Measurements from ENCODE around the gene THTPA. TPM values are rescaled to one million over a fixed set of nuclear protein-coding genes. Genes with fewer than 3 reads are reported as not detected.
A peak's percentile ranks its signal among the peaks of the same experiment; 100 is the strongest.

The THTPA gene
- total RNA-seq, 1 donor from 2014 or later = 7.7 TPM

DNA sequence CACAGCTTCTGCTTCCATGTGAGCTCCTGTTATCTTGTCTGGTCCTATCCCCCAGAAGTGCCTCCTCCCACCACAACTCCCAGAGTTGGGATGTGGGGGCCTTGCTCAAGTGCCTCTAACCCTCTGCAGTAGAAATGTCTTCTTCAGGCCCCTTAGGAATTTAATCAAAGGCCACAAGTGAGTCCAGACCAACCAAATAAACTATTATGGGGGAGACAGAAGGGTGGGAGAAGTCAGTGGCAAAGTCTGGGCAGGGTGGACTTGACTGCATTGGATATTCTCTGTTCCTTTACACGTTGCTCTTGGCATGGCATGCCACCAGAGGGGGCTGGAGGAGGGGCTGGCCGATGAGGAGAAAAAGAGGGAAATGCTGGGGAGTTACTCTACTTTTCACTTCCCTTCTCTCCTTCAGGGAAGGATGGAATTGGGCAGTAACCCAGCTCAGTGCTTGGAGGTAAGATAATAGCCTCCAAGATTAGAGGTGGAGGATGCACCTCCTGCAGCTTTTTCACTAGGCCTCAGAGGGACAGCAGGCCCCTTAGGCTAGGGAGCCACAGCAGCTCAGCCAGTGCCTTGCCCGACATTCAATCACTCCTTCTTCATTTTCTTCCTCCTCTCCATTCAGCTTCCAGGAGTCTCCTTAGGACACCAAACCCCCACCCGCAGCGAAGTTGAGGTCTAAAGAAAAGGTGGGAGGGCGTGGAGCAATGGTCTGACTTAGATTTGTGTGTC is 12.7 kb downstream of the THTPA start:
- peak; percentile 65 for DNase-seq (ENCODE audit: low spot score)
- H3K4me2 ChIP-seq = peak overlapping the region; percentile 86

DNA sequence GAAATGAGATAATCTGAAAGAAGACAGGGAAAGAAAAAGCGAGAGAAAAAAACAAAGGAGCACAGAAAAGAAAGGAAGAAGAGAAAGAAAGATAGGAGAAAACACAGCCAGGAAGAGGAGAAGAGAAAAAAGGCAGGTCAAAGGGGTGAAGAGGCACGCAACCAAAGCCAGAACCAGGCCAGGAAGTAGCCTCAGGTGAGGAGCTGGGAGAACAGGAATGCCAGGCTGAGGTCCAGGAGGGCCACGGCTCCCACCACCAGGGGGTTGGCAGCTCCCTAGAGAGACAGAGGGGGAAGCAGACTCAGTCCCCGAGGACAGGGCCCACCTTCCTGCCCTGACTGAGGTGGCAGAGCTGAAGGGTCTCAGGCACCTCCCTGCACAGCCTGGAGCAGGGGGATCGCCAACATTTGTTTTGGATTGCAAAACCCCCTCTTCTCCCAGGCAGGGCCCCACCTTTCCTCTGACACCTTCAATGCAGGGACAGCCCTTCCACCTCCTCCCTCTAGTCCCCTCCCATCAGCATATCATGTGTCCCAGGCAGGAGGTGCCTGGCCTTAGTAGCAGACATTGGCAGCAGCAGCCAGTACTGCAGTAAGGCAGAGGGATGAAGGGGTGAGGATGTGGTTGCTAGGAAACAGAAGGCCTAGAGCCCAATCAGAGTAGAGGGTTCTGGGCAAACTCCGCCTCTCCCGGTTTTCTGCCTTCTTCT is 13.5 kb downstream of the THTPA start:
- peak; percentile 69 for DNase-seq (ENCODE audit: low spot score)
- Histone ChIP-seq H3K9ac (no peak overlapping the region), H3K9me3 (ENCODE audit: low read depth) (no peaks in the 10 kb centered on the region), H4K20me1 (ENCODE audit: low read depth) (peaks cover 3% of the 10 kb centered on the region), H3K36me3 (no peaks in the 10 kb centered on the region), H2AFZ (replicated peaks) (no peak overlapping the region), H3K27ac (no peak overlapping the region), H3K4me3 (no peak overlapping the region), H3K27me3 (peaks cover 4% of the 10 kb centered on the region), H3K79me2 (ENCODE audit: low read depth) (peaks cover 10% of the 10 kb centered on the region), H3F3A (ENCODE audit: low read depth) (peaks cover 27% of the 10 kb centered on the region), H3K4me1 (peaks cover 29% of the 10 kb centered on the region), H3K4me2 (peak overlapping the region; percentile 86)
- Mint-ChIP-seq H3K9me3 (no peaks in the 10 kb centered on the region), H3K4me1 (peaks cover 50% of the 10 kb centered on the region), H3K36me3 (no peaks in the 10 kb centered on the region), H3K27me3 (ENCODE audit: insufficient read depth, low read depth) (peaks cover 12% of the 10 kb centered on the region), H3K4me3 (peak overlapping the region; percentile 14), H3K27ac (no peak overlapping the region)
- TF ChIP-seq EZH2phosphoT487 (IDR thresholded peaks at IDR 0.05) (no peak), EZH2 (IDR thresholded peaks at IDR 0.05) (no peak)
- TF ChIP-seq, protein P1, sequence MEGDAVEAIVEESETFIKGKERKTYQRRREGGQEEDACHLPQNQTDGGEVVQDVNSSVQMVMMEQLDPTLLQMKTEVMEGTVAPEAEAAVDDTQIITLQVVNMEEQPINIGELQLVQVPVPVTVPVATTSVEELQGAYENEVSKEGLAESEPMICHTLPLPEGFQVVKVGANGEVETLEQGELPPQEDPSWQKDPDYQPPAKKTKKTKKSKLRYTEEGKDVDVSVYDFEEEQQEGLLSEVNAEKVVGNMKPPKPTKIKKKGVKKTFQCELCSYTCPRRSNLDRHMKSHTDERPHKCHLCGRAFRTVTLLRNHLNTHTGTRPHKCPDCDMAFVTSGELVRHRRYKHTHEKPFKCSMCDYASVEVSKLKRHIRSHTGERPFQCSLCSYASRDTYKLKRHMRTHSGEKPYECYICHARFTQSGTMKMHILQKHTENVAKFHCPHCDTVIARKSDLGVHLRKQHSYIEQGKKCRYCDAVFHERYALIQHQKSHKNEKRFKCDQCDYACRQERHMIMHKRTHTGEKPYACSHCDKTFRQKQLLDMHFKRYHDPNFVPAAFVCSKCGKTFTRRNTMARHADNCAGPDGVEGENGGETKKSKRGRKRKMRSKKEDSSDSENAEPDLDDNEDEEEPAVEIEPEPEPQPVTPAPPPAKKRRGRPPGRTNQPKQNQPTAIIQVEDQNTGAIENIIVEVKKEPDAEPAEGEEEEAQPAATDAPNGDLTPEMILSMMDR (IDR thresholded peaks at IDR 0.05) = no peak

More for the DNA sequence above, 12.7 kb downstream of the THTPA start:
- H3K36me3 ChIP-seq = no peaks in the 10 kb centered on the region
- H3F3A ChIP-seq (ENCODE audit: low read depth) = peaks cover 27% of the 10 kb centered on the region
- no peaks in the 10 kb centered on the region for H3K9me3 Mint-ChIP-seq
- H3K4me3 Mint-ChIP-seq = peak overlapping the region; percentile 90
- H3K27ac ChIP-seq = no peak overlapping the region
- H3K9ac ChIP-seq = no peak overlapping the region
- H3K27me3 Mint-ChIP-seq (ENCODE audit: insufficient read depth, low read depth) = peaks cover 12% of the 10 kb centered on the region
- no peak overlapping the region for H3K4me3 ChIP-seq
- H3K27me3 ChIP-seq = no peaks in the 10 kb centered on the region
- H3K4me1 ChIP-seq = peaks cover 29% of the 10 kb centered on the region
- no peaks in the 10 kb centered on the region for H3K9me3 ChIP-seq (ENCODE audit: low read depth)
- H3K36me3 Mint-ChIP-seq = no peaks in the 10 kb centered on the region
- H3K27ac Mint-ChIP-seq = peak overlapping the region; percentile 20
- peaks cover 49% of the 10 kb centered on the region for H3K4me1 Mint-ChIP-seq
- TF ChIP-seq, protein P1 (IDR thresholded peaks at IDR 0.05) = peak; percentile 68
- TF ChIP-seq EZH2phosphoT487 (IDR thresholded peaks at IDR 0.05) = no peak
- H2AFZ ChIP-seq (replicated peaks) = no peak overlapping the region
- peaks cover 10% of the 10 kb centered on the region for H3K79me2 ChIP-seq (ENCODE audit: low read depth)
- H4K20me1 ChIP-seq (ENCODE audit: low read depth) = peaks cover 3% of the 10 kb centered on the region

DNA sequence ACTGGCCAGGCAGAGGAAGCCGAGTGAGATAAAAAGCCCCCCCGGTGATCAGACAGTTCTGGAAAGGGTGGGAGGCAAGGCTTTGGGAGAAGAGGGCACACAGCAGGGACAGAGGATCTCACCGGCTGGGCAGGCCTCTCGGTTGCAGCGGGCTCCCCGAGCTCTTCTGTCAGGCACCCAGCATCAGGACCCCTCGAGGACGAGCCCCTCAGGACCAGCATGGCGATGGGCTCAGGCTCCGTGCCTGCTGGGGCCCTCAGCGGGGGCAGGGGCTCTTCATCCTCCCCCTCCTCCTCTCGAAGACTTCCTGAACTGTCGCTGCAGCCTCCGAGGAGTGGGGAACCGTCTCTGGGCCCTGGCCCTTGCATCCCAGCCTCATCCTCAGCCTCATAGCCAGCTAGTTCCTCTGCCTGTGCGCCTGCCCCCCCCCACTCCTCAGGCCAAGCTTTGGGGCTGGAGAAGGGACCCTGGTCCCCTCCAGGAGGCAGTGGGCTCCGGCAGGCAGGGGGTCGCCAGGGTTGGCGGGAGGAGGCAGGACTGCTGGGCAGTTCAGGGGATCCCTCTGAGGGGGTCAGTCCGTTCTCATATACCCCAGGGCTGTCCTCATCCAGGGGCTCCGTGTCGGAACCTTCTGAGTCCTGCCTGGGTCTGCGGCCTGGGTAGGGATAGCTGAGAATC is 14.9 kb downstream of the THTPA start:
- Histone ChIP-seq H3K9ac (no peak overlapping the region), H3K4me3 (no peak overlapping the region), H3K9me3 (ENCODE audit: low read depth) (no peaks in the 10 kb centered on the region), H4K20me1 (ENCODE audit: low read depth) (peaks cover 13% of the 10 kb centered on the region), H3K36me3 (no peaks in the 10 kb centered on the region), H3K4me1 (peaks cover 29% of the 10 kb centered on the region), H3F3A (ENCODE audit: low read depth) (peaks cover 34% of the 10 kb centered on the region), H3K79me2 (ENCODE audit: low read depth) (peaks cover 8% of the 10 kb centered on the region), H2AFZ (replicated peaks) (no peak overlapping the region), H3K27me3 (peaks cover 17% of the 10 kb centered on the region), H3K4me2 (no peak overlapping the region), H3K27ac (no peak overlapping the region)
- H3K4me1 Mint-ChIP-seq = peaks cover 53% of the 10 kb centered on the region
- peaks cover 16% of the 10 kb centered on the region for H3K27me3 Mint-ChIP-seq (ENCODE audit: insufficient read depth, low read depth)
- H3K4me3 Mint-ChIP-seq = no peak overlapping the region
- peaks cover 3% of the 10 kb centered on the region for H3K36me3 Mint-ChIP-seq
- H3K27ac Mint-ChIP-seq = no peak overlapping the region
- no peaks in the 10 kb centered on the region for H3K9me3 Mint-ChIP-seq
- TF ChIP-seq EZH2 (IDR thresholded peaks at IDR 0.05) (no peak), EZH2phosphoT487 (IDR thresholded peaks at IDR 0.05) (no peak)
- TF ChIP-seq, protein P1 (IDR thresholded peaks at IDR 0.05) = no peak
- no peak for DNase-seq (ENCODE audit: low spot score)

Measured in neural progenitor cell (in vitro differentiated cells).